Kidney (tissue), 14 donors: ENCODE measurements around the gene CYB561D1. TPM values are rescaled to one million over a fixed set of nuclear protein-coding genes. Genes with fewer than 3 reads are reported as not detected.
"Not testable (repeated sequence)": the region's sequence is repeated elsewhere in the genome, so short reads cannot be mapped to it uniquely, and the experiment has no call there.

Experiments
- DNase-seq, 5 donors: peaks; one replicate each; pipeline ENCODE4 v3.0.0-alpha.2; 2013 to 2020
- FAIRE-seq: peaks from 2 replicates; lab custom pipeline; 2012; peaks lifted over from hg19 to GRCh38; lab: Jason Lieb, UNC
- H3K27ac ChIP-seq, 2 donors: one replicate each; pipeline ENCODE4 v1.7.0; 2013; ENCODE audit warnings: low read depth in 2 of 2, low read length in 2 of 2, inconsistent platforms in 1 of 2
- H3K27me3 ChIP-seq: one replicate; pipeline ENCODE4 v1.7.1; 2013; ENCODE audit warnings: low read length, inconsistent platforms; ENCODE audit not compliant: control insufficient read depth, insufficient read depth
- H3K36me3 ChIP-seq, 3 donors: one replicate each; pipeline versions ENCODE4 v1.7.0 to v1.7.1; 2013; ENCODE audit warnings: low read length in 3 of 3, control low read depth in 1 of 3, inconsistent platforms in 1 of 3; ENCODE audit not compliant: insufficient read depth in 3 of 3, control insufficient read depth in 2 of 3
- H3K4me1 ChIP-seq, 3 donors: one replicate each; pipeline versions ENCODE4 v1.7.0 to v1.7.1; 2013; ENCODE audit warnings: low read length in 3 of 3, inconsistent platforms in 1 of 3, low read depth in 1 of 3; ENCODE audit not compliant: control insufficient read depth in 2 of 3, insufficient read depth in 2 of 3
- H3K4me3 ChIP-seq, 3 donors: one replicate each; pipeline versions ENCODE4 v1.7.0 to v1.8.1; 2013; ENCODE audit warnings: low read length in 3 of 3, control low read depth in 1 of 3, inconsistent platforms in 1 of 3
- H3K9ac ChIP-seq, 3 donors: one replicate each; pipeline versions ENCODE4 v1.7.0 to v1.7.1; 2013; ENCODE audit warnings: low read length in 3 of 3, control low read depth in 1 of 3, inconsistent platforms in 1 of 3
- H3K9me3 ChIP-seq, 3 donors: one replicate each; pipeline versions ENCODE4 v1.7.0 to v1.7.1; 2013; ENCODE audit warnings: low read length in 3 of 3, control low read depth in 1 of 3, inconsistent platforms in 1 of 3; ENCODE audit not compliant: control insufficient read depth in 2 of 3, insufficient read depth in 1 of 3
- CTCF ChIP-seq: IDR thresholded peaks from 3 replicates; pipeline ENCODE4 v1.5.1; 2012; ENCODE audit warnings: mild to moderate bottlenecking, moderate library complexity, borderline replicate concordance; ENCODE audit not compliant: insufficient read depth; ENCODE audit errors: extremely low read depth
- intact Hi-C: fragments of 100-400 bp; cut with DNase I; formaldehyde crosslinking; loops from one replicate; pipeline ENCODE4 v1.11.1; 2022
- polyA plus RNA-seq: library from polyadenylated mRNA; stranded (reverse); fragments of 350-450 nt; fragmentation: Illumina TruSeq; extraction: RNeasy Lipid Tissue Mini Kit (QIAGEN cat#74804); gene quantifications from one replicate; pipeline ENCODE4 v1.2.3, GENCODE V29; 2014; ENCODE audit warnings: low read depth, low replicate concordance; ENCODE audit not compliant: insufficient read depth
- total RNA-seq: library from RNA; stranded (reverse); fragmentation: NEBNext Ultra II Directional; extraction: Animal tissue kit (Norgen Biotek cat#: 25700); gene quantifications from one replicate; pipeline ENCODE4 v1.2.1, GENCODE V29; 2021
- donor health status: control.
- donor health status: control.
- donor health status: control.
- donor health status: control.
- donor health status: control.
- donor health status: DM: yes; HTN: yes; CAD: no.
- donor health status: Normal renal cell carcinoma (clear cell type).

CYB561D1 gene
- total and polyA plus RNA-seq, 2 donors from 2014 or later = 5.2 to 18.0 TPM

GRCh38 chr1:109468903-109469302 lies 25.0 kb upstream of the CYB561D1 start:
- TF ChIP-seq CTCF = no peak
- Histone ChIP-seq H3K27ac (no peak overlapping the region), H3K4me3 (no peak overlapping the region), H3K4me1 (peaks cover 0 to 5% (median 0%) of the 10 kb centered on the region in 3 donors), H3K9ac (no peak overlapping the region), H3K36me3 (no peaks in the 10 kb centered on the region), H3K9me3 (no peaks in the 10 kb centered on the region), H3K27me3 (peaks cover 18% of the 10 kb centered on the region)
- no peak for DNase-seq
- no peak for FAIRE-seq
- intact Hi-C loops = no loop called here

GRCh38 chr1:109470245-109470644 lies 23.6 kb upstream of the CYB561D1 start:
- FAIRE-seq = no peak
- no peaks in the 10 kb centered on the region for H3K4me1 ChIP-seq
- intact Hi-C loops = no loop called here
- H3K9me3 ChIP-seq = no peaks in the 10 kb centered on the region
- no peak overlapping the region for H3K27ac ChIP-seq
- no peak overlapping the region for H3K9ac ChIP-seq
- no peak for DNase-seq
- no peak for TF ChIP-seq CTCF
- H3K36me3 ChIP-seq = peaks cover 0 to 6% (median 0%) of the 10 kb centered on the region in 3 donors
- no peak overlapping the region for H3K4me3 ChIP-seq
- H3K27me3 ChIP-seq = peaks cover 18% of the 10 kb centered on the region

- DNase-seq (no peak), FAIRE-seq (no peak)
- Histone ChIP-seq H3K9ac (no peak overlapping the region), H3K9me3 (no peaks in the 10 kb centered on the region), H3K4me3 (no peak overlapping the region), H3K36me3 (peaks cover 0 to 8% (median 2%) of the 10 kb centered on the region in 3 donors), H3K27me3 (peaks cover 14% of the 10 kb centered on the region), H3K4me1 (no peaks in the 10 kb centered on the region), H3K27ac (no peak overlapping the region)
- intact Hi-C loops = no loop called here
- no peak for TF ChIP-seq CTCF
Observed at GRCh38 chr1:109472779-109473178, 21.1 kb upstream of the CYB561D1 start.

- H3K4me1 ChIP-seq, FAIRE-seq, H3K36me3 ChIP-seq, H3K9me3 ChIP-seq, H3K4me3 ChIP-seq, H3K27ac ChIP-seq, DNase-seq, H3K9ac ChIP-seq, intact Hi-C loops: not testable (repeated sequence)
- H3K27me3 ChIP-seq = peaks cover 12% of the 10 kb centered on the region
Observed at GRCh38 chr1:109473284-109474057, 20.4 kb upstream of the CYB561D1 start.
